SU-DHL-6 (cell line): ENCODE data around the gene ZIK1.

Experiments used
- H2AFZ ChIP-seq: fragments of 200-600 bp; sonication (generic); 2 replicates; pipeline ENCODE4 v1.6.1; 2014; ENCODE audit warnings: low read depth, mild to moderate bottlenecking, moderate library complexity, mixed read lengths, antibody characterized with exemption, low read length; ENCODE audit not compliant: severe bottlenecking
- H3F3A ChIP-seq: fragments of 200-600 bp; shearing (Covaris generic); 2 replicates; pipeline ENCODE4 v1.6.0; 2016; ENCODE audit warnings: antibody characterized with exemption, mild to moderate bottlenecking; ENCODE audit not compliant: insufficient read depth
- H3K27ac ChIP-seq: fragments of 200-600 bp; sonication (generic); 2 replicates; pipeline ENCODE4 v1.5.1; 2016; ENCODE audit warnings: low read depth, mild to moderate bottlenecking, low read length, moderate library complexity, mixed read lengths
- H3K27me3 ChIP-seq: fragments of 200-600 bp; sonication (generic), shearing (Covaris generic); 2 replicates; pipeline ENCODE4 v1.6.0; 2014; ENCODE audit warnings: mild to moderate bottlenecking, low read length
- H3K36me3 ChIP-seq: fragments of 200-600 bp; sonication (generic); 2 replicates; pipeline ENCODE4 v1.6.1; 2014; ENCODE audit warnings: mild to moderate bottlenecking, low read length, mixed read lengths
- H3K4me2 ChIP-seq: fragments of 300-600, 200-600 bp; shearing (Covaris generic), sonication (generic); 2 replicates; pipeline ENCODE4 v1.6.0; 2014; ENCODE audit warnings: low read length, low read depth, mild to moderate bottlenecking; ENCODE audit not compliant: poor library complexity, severe bottlenecking
- H3K4me3 ChIP-seq: fragments of 200-600 bp; sonication (generic); 2 replicates; pipeline ENCODE4 v1.5.1; 2014; ENCODE audit warnings: antibody characterized with exemption, low read length, mild to moderate bottlenecking, mixed read lengths; ENCODE audit not compliant: insufficient read depth, poor library complexity, severe bottlenecking
- H3K79me2 ChIP-seq: fragments of 200-600 bp; sonication (generic); 2 replicates; pipeline ENCODE4 v1.6.1; 2014; ENCODE audit warnings: mild to moderate bottlenecking, low read length, moderate library complexity; ENCODE audit not compliant: insufficient read depth
- H3K9ac ChIP-seq: fragments of 200-600 bp; sonication (generic); 2 replicates; pipeline ENCODE4 v1.7.0; 2014; ENCODE audit warnings: mild to moderate bottlenecking, low read length
- H3K9me2 ChIP-seq: fragments of 200-600 bp; sonication (generic); replicated peaks from 2 replicates; pipeline ENCODE4 v1.6.1; 2014; ENCODE audit warnings: low read length; ENCODE audit not compliant: insufficient read depth
- H3K9me3 ChIP-seq: fragments of 200-600 bp; sonication (generic); 2 replicates; pipeline ENCODE4 v1.6.1; 2014; ENCODE audit warnings: low read length, mixed read lengths; ENCODE audit not compliant: insufficient read depth
- H4K20me1 ChIP-seq: fragments of 200-600 bp; sonication (generic); 2 replicates; pipeline ENCODE4 v1.6.1; 2014; ENCODE audit warnings: low read depth, mild to moderate bottlenecking, antibody characterized with exemption, low read length, moderate library complexity, mixed read lengths
- CTCF ChIP-seq: fragments of 200-600 bp; sonication (generic); IDR thresholded peaks from one replicate; pipeline ENCODE4 v1.5.1; 2017; ENCODE audit warnings: antibody characterized with exemption, mild to moderate bottlenecking, low read length, moderate library complexity; ENCODE audit not compliant: insufficient read depth, poor library complexity, severe bottlenecking
- EZH2phosphoT487 ChIP-seq: fragments of 200-600 bp; sonication (generic), shearing (Covaris generic); conservative IDR thresholded peaks from 2 replicates; pipeline ENCODE4 v1.6.1; 2018; ENCODE audit warnings: mild to moderate bottlenecking, antibody characterized with exemption, low read length, moderate library complexity, mixed read lengths

ZIK1 gene

GRCh38 chr19:57572415-57572947, 11.5 kb upstream of the ZIK1 start:
- Histone ChIP-seq H3K79me2 (no peaks in the 10 kb centered on the region; the same call in 1 of the 2 replicates), H3K9me2 (no peaks in the 10 kb centered on the region), H3K4me2 (no peak overlapping the region), H3K9me3 (peaks cover 57% of the 10 kb centered on the region; the same call in 1 of the 2 replicates), H3K4me3 (no peak overlapping the region), H4K20me1 (no peaks in the 10 kb centered on the region), H2AFZ (no peak overlapping the region), H3K36me3 (peaks cover 42% of the 10 kb centered on the region), H3K9ac (no peak overlapping the region), H3K27me3 (no peaks in the 10 kb centered on the region), H3K27ac (no peak overlapping the region), H3F3A (no peaks in the 10 kb centered on the region)
- no peak for TF ChIP-seq EZH2phosphoT487
- TF ChIP-seq CTCF = no peak

DNA sequence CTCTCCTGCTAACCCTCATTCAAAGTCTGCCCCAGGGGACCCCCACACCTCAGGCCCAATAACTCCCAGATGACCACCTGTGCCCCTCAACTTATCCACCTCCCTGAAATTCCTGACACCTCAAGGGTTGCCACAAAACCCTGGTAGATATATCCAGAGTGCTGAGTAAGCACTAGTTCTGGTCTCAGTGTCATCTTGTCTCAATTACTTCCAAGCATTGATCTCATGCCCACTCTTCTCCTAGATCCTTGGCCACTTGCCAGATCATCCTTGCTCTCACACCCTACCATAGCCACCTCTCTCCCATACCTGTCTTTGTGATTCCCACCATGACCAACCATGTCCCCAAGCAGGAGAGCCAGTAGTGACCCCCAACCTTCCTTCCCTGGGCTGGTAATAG, 7.3 kb upstream of the ZIK1 start:
- Histone ChIP-seq H3K9ac (no peak overlapping the region), H3K27me3 (no peaks in the 10 kb centered on the region), H3F3A (no peaks in the 10 kb centered on the region), H3K9me2 (no peaks in the 10 kb centered on the region), H3K36me3 (peaks cover 42% of the 10 kb centered on the region), H2AFZ (no peak overlapping the region), H3K4me2 (no peak overlapping the region), H3K4me3 (no peak overlapping the region), H3K79me2 (no peaks in the 10 kb centered on the region; the same call in 1 of the 2 replicates), H3K27ac (no peak overlapping the region), H3K9me3 (peaks cover 39% of the 10 kb centered on the region; the same call in 1 of the 2 replicates), H4K20me1 (no peaks in the 10 kb centered on the region)
- TF ChIP-seq EZH2phosphoT487 = no peak
- no peak for TF ChIP-seq CTCF

DNA sequence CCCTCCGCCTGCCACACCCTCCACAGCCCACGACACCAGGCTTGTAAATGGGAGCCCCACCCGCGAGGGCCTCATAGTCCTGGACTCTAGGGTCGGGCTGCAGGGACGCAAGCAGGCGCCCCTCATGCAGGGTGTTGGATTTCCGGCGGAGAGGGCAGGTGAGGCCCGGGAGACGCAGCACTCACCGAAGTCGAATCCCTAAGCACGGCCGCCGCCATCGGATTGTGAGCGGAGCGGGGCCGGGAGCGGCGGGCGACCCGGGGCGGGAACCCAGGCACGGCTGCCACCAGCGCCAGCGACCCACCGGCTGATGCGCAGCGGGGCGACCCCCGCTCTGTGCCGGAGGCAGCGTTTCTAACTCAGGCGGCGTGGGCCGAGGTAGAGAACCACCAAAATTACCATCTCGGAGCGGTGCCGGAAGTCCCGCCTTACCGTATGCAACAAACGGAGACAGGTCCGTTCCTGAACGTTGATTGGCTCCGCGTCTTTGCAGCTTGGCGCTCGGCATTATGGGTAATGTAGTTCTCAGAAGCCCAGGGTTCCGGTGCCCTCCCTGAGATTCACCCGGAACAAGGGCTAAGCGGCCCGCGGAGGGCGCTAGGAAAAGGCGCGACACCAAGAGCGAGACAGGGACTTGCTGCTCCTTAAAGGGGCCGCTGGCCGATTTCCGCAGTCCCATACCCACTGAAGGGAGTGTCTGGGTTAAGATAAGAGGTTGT, 5.3 kb upstream of the ZIK1 start, which contains the start of gene ZNF416:
ZNF416 (minus strand) TSS at position 425 of the 719 bp plus-strand sequence; CDS start at position 218, 207 bp downstream.
- H3K4me2 ChIP-seq = peak within 1 kb of the TSS; percentile 67
- no peaks in the 10 kb centered on the region for H4K20me1 ChIP-seq
- TF ChIP-seq EZH2phosphoT487 (no peak), CTCF (peak; percentile 21)
- peak within 1 kb of the TSS; percentile 81 for H3K4me3 ChIP-seq
- H3K27me3 ChIP-seq = no peaks in the 10 kb centered on the region
- H3K27ac ChIP-seq = peak within 1 kb of the TSS; percentile 41; the same call in 1 of the 2 replicates
- no peaks in the 10 kb centered on the region; the same call in 1 of the 2 replicates for H3K79me2 ChIP-seq
- peaks cover 25% of the 10 kb centered on the region for H3K36me3 ChIP-seq
- H3F3A ChIP-seq = no peaks in the 10 kb centered on the region
- peaks cover 19% of the 10 kb centered on the region; the same call in 1 of the 2 replicates for H3K9me3 ChIP-seq
- H3K9ac ChIP-seq = peak within 1 kb of the TSS; percentile 69
- H2AFZ ChIP-seq = peak within 1 kb of the TSS; percentile 100
- H3K9me2 ChIP-seq = no peaks in the 10 kb centered on the region
